ENCODE measurements around the gene FOSL2.

GRCh38 chr2:28359222-28360057 lies 33.2 kb upstream of the FOSL2 start:
- TF ChIP-seq SP1 (IDR thresholded peaks at IDR 0.05) (no peak), ELF4 (IDR thresholded peaks at IDR 0.05) (no peak), SUZ12 (IDR thresholded peaks at IDR 0.05) (no peak), BHLHE40 (IDR thresholded peaks at IDR 0.05; ENCODE audit: borderline replicate concordance) (no peak), TARDBP (IDR thresholded peaks at IDR 0.05) (no peak), CTBP1 (IDR thresholded peaks at IDR 0.05; ENCODE audit: borderline replicate concordance) (no peak), L3MBTL2 (conservative IDR thresholded peaks at IDR 0.05) (no peak), ZNF384 (IDR thresholded peaks at IDR 0.05) (no peak), FOXK2 (IDR thresholded peaks at IDR 0.05) (no peak), PKNOX1 (IDR thresholded peaks at IDR 0.05) (no peak), FOXM1 (IDR thresholded peaks at IDR 0.05; ENCODE audit: borderline replicate concordance) (no peak), HDGF (IDR thresholded peaks at IDR 0.05; ENCODE audit: borderline replicate concordance) (no peak)
